DMS114 treated with DMSO at 0.1 percent for 48 hours (cell line): Measurements from ENCODE around the gene CDH26.

Source experiments
- DNase-seq: peaks from one replicate; lab custom pipeline; 2025; ENCODE audit not compliant: unreplicated experiment; lab: John Stamatoyannopoulos, UW

CDH26 gene

GRCh38 chr20:59977086-59977485 lies 18.9 kb downstream of the CDH26 start:
- DNase-seq = no peak

DNA sequence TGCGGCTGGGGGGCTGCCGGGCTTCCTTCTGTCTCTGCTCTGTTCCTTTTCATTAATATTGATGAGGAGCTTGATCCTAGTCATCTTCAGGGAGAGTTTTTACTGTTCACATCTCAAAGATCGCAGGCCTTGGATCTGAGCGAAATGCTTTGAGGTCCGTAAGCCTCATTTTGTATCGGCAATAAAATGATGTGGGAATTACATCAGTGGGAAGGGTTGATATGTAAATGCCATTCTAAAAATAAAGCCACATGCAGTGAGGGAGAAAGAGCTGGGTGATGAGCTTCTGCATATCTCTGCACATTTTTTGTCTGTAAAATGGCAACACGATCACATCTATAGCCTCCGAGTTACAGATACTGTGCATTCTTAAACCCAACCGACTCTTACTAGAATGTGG lies 24.9 kb downstream of the CDH26 start:
- DNase-seq = no peak

GRCh38 chr20:59984541-59984940 lies 26.3 kb downstream of the CDH26 start:
- DNase-seq = no peak

GRCh38 chr20:59985164-59985563 lies 26.9 kb downstream of the CDH26 start:
- no peak for DNase-seq

- DNase-seq = no peak
Measured at GRCh38 chr20:59985864-59986263, 27.6 kb downstream of the CDH26 start.

DNA sequence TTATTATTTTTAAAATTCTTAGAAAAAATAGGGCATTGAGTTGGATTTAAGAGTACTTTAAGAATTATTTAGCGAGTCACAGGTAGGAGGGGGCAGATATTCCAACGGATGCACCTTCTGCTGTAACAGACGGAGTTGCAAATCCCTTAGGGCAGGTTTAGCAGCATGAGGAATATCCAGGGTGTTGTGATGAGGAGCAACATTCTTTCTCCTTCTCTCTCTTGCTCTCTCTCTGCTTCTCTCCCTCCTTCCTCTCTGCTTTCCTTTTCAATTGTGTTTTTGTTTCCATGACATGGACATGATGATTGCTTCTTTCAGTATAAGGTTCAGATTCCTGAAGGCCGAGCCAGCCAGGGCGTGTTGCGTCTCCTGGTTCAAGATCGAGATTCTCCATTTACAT lies 28.9 kb downstream of the CDH26 start:
- no peak for DNase-seq

GRCh38 chr20:59988141-59988540 lies 29.9 kb downstream of the CDH26 start:
- no peak for DNase-seq

- DNase-seq = no peak
Measured at GRCh38 chr20:59992526-59993084, 34.4 kb downstream of the CDH26 start.

- DNase-seq = no peak
Measured at GRCh38 chr20:59993736-59994430, 35.7 kb downstream of the CDH26 start.

GRCh38 chr20:59994697-59995122 lies 36.5 kb downstream of the CDH26 start:
- no peak for DNase-seq

GRCh38 chr20:59996108-59996507 lies 37.9 kb downstream of the CDH26 start:
- no peak for DNase-seq

DNA sequence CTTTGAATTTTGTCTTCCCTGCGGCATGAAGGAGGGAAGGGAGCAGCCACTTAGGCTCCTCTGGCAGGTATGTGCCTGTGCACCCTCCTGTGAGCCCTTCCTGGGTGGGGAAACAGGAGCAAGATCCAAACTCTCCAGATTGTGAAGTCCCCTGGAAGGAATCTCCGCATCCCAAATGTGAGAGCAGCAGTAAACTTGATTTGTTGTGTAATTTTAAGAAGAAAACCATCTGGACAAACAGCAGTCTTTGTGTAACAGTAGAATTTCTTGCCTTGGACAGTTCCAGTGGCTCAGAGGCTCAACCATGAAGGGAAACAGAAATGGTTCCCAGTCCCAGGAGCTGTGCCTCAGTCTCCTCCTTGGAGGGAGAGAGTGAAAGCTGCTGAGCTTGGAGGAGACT lies 39.7 kb downstream of the CDH26 start:
- no peak for DNase-seq

DNA sequence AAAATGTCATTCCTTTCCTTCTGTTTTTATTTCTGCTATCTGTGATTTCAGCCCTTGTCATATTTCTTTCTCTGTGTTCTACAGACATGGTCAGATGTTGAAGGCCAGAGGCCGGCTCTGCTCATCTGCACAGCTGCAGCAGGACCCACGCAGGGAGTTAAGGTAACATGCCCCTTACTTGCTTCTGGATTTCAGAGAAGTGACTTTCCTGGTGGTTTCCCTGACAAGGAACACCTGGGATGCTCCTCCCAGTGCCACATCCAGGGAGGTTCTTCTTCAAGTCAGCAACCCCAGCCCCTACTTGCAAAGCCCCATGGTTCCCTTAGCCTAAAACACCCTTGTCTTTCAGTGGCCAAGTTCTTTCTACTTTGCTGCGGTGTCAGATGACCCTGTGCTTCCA lies 41.3 kb downstream of the CDH26 start:
- DNase-seq = no peak

GRCh38 chr20:60000271-60001042 lies 42.2 kb downstream of the CDH26 start:
- DNase-seq = no peak

DNA sequence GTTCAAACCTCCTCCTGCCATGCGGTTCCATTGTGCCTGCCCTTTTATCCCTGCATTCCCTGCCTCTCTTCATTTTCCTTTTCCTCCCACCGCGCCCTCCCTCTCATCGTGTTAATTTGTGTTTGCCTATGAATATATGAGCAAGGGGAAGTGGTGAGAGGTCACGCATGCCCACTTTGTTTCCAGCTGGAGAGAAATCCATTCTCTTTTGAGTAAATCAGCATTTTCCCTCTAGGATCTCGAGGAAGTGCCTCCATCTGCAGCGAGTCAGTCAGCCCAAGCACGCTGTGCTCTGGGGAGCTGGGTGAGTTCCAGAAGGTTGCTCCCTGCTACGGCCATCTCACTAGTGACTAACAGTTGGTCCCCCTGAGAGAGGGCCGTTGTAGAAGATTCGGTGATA lies 42.9 kb downstream of the CDH26 start:
- no peak for DNase-seq

- DNase-seq = no peak
Measured at GRCh38 chr20:60003776-60004175, 45.6 kb downstream of the CDH26 start.

GRCh38 chr20:60006261-60006660 lies 48.0 kb downstream of the CDH26 start:
- no peak for DNase-seq

DNA sequence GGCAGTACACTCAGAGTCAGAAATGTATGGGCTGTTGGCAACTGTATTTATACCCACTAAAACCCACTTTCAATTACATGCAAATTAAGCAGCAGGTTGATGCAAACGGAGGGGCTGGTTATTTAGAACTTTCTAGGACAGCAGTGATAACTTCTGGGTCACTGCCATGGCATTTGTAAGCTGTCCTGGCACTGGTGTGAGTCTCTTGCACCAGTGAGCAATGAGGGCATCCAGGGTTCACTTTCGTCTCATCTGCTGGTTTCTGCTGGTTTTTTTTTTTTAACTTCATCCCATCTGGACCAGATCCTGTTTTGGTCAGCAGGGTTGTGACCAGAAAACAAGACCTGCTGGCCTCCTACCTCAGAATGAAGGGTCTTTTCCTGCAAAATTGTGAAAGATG lies 49.2 kb downstream of the CDH26 start:
- DNase-seq = no peak

DNA sequence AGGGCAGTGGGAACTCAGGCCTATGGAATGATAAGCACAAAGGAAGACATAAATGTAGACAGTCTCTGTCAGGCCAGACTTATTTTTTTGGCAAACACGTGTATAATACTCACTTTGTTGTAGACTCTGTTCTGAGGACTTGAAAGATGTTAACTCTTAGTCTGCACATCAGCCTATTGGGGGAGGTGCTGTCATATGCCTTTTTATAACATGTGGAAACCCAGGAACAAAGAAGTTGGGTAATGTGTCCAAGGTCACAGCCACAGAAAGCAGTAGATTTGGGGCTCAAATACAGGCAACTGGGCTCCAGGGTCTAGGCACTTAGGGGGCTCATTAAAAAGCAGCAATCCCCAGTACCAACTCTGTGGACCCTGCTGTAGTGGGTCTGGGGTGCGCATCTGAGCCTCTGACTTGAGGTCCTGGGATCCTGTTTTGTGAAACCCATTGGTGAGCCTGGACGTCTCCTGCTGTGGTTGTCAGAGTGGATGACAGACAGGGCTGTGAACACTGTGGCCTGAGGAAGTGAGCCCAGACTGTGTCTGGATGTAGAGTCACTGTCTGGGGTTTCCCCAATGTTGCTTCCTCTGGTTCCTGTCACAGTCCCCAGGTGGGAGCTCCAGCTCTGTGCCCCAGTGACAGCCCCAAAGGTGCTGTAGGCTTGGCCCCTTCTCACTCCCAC lies 50.0 kb downstream of the CDH26 start:
- no peak for DNase-seq

- no peak for DNase-seq
Measured at GRCh38 chr20:60009318-60009717, 51.1 kb downstream of the CDH26 start.

DNA sequence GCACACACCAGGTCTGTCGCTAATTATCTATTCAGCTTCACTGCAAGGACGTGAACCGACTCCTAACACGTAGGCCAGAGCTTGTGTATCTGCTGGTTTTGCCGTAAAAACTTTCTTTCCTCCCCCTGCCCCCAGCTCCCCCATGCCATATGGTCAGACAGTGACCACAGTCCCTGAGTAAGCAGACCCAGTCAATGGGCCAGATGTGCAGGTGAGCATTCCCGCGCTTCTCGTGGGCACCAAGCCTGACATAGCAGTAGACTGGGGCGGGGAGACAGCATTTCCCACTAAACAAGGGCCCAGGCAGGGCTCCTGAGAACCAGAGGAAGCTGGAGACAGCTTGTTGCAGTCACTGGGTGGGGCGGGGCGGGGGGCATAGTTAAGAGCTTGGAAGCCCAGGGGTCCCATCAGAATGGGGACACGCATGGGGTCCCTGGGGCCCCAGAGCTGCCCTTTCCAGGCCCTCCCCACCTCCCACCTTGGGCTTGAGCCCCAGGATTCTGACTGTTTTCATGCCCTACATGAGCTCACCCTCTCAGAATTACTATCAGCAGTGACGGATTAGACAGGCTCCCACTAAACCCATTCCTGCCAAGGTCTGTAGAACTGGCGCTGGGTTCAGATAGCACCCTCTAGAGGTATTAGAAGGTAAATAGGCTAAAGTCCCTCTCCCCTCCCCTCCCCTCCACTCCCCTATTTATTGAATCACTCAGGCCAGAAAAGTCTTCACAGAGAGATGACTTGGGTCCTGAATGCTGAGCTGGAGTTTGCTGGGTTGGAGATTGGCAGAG lies 51.8 kb downstream of the CDH26 start:
- no peak for DNase-seq
